Uterus (tissue), 2 donors: ENCODE measurements around the gene HEMK1.
A peak's percentile ranks its signal among the peaks of the same experiment; 100 is the strongest.

Experiments
- CTCF ChIP-seq, 4 experiments: fragments of 200-600 bp in 2 of 4; fragments of 450-650 bp in 2 of 4; sonication (generic) in 2 of 4; IDR thresholded peaks; one replicate each; pipeline ENCODE4 v1.5.1; 2016 to 2019; ENCODE audit warnings: antibody characterized with exemption in 4 of 4, mild to moderate bottlenecking in 2 of 4, moderate library complexity in 1 of 4
- POLR2A ChIP-seq, 2 donors: fragments of 450-650 bp; IDR thresholded peaks; one replicate each; pipeline ENCODE4 v1.6.1; 2016; ENCODE audit warnings: antibody characterized with exemption in 2 of 2, mild to moderate bottlenecking in 1 of 2, moderate library complexity in 1 of 2

GRCh38 chr3:50542177-50543034, 26.9 kb upstream of the HEMK1 start:
- TF ChIP-seq CTCF (IDR thresholded peaks at IDR 0.05) (peak; percentile 80 to 88 (median 86)), POLR2A (IDR thresholded peaks at IDR 0.05) (no peak)
